GM12865 (cell line): ENCODE measurements around the gene PDCD2L.
A peak's percentile ranks its signal among the peaks of the same experiment; 100 is the strongest.

Experiments
- DNase-seq: peaks from one replicate; pipeline ENCODE4 v3.0.0; 2010; ENCODE audit warnings: low read depth
- H3K4me3 ChIP-seq: 2 replicates; pipeline ENCODE4 v1.5.1; 2011; ENCODE audit warnings: mild to moderate bottlenecking, low read depth, low read length, control low read depth
- CTCF ChIP-seq: IDR thresholded peaks from 2 replicates; pipeline ENCODE4 v1.5.1; 2011; ENCODE audit warnings: low read length, control low read depth, low read depth, inconsistent platforms; ENCODE audit not compliant: insufficient read depth; ENCODE audit errors: missing control alignments

The PDCD2L gene, protein sequence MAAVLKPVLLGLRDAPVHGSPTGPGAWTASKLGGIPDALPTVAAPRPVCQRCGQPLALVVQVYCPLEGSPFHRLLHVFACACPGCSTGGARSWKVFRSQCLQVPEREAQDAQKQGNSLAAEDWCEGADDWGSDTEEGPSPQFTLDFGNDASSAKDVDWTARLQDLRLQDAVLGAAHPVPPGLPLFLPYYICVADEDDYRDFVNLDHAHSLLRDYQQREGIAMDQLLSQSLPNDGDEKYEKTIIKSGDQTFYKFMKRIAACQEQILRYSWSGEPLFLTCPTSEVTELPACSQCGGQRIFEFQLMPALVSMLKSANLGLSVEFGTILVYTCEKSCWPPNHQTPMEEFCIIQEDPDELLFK

GRCh38 chr19:34404109-34404909 is at the start of gene PDCD2L:
Gene PDCD2L, plus strand, starts transcription at chr19:34404399. Its CDS starts 32 bp downstream, at chr19:34404431.
- no peak for TF ChIP-seq CTCF
- DNase-seq, result peak; percentile 95

DNA sequence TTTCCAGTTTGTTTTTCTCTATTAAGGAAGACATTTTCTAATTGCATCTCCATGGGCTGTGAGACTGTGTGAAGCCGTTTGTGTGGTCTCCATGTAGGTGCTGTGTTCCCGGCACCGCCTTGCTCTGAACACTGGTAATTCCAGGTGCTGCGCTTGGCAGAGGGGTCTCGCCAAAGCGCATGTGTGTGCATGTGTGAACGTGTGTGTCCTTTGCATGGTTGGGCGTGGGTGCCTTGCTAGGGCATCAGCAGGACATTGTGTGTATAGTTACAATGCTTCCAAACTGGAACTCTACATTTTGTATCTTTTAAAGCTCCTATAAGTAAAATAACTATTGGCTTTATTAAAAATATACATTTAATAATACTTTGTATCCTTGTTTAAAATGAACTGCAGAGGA is 49.0 kb upstream of the PDCD2L start:
- TF ChIP-seq CTCF, result no peak
- H3K4me3 ChIP-seq, result no peak overlapping the region
- no peak for DNase-seq

More at GRCh38 chr19:34404109-34404909, at the start of gene PDCD2L:
- H3K4me3 ChIP-seq, result peak within 1 kb of the TSS; percentile 100

DNA sequence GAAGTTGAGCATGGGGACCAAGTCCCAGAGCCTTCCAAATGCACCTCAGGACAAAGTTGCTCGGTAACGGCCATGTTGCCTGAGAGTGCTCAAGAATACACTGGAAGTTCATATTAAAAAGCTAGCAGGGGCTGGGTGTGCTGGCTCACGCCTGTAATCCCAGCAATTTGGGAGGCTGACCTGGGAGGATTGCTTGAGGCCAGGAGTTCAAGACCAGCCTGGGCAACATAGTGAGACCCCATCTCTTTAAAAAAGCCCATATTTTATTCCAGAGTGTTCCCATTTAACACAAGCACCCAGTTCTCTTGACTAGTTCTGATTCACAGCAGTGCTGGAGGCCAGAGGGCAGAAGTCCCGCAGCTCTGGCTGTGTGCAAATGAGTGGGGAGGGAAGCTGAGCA is 47.3 kb upstream of the PDCD2L start:
- no peak for DNase-seq
- no peak overlapping the region for H3K4me3 ChIP-seq
- no peak for TF ChIP-seq CTCF

GRCh38 chr19:34357431-34357830 is 46.8 kb upstream of the PDCD2L start:
- DNase-seq, result no peak
- H3K4me3 ChIP-seq, result no peak overlapping the region
- no peak for TF ChIP-seq CTCF

- DNase-seq, result peak; percentile 100
- TF ChIP-seq CTCF, result peak; percentile 67
- H3K4me3 ChIP-seq, result peak overlapping the region; percentile 76
Measured at GRCh38 chr19:34359140-34359953, 44.9 kb upstream of the PDCD2L start.

DNA sequence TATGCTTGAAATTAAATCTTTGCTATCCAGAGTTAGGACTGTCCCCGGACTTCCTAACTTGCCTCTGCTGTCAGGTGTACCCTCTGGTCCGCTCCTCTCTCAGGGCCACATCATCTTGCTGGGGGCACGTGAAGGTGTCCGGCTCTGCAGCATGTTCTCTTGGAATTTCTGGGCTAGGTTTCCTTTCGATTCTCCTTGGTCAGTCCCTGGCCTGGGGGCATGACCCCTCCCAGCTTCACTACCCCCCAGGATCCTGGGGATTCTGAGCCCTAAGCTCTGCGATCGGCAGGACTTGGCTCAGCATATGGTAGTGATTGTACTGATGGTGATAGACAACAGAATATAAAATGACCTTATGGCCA is 44.3 kb upstream of the PDCD2L start:
- no peak for DNase-seq
- no peak for TF ChIP-seq CTCF

More for the DNA sequence above, 44.3 kb upstream of the PDCD2L start:
- peak overlapping the region; percentile 76 for H3K4me3 ChIP-seq
